HG03442 (cell line): Measurements from ENCODE around the gene RGL4.
A peak's percentile ranks its signal among the peaks of the same experiment; 100 is the strongest.

Experiments
- ATAC-seq: cut with Tn5 transposase; IDR thresholded peaks from one replicate; pipeline ENCODE4 v1.9.1; 2021; ENCODE audit warnings: mild to moderate bottlenecking, moderate library complexity; ENCODE audit not compliant: unreplicated experiment

RGL4 gene

DNA sequence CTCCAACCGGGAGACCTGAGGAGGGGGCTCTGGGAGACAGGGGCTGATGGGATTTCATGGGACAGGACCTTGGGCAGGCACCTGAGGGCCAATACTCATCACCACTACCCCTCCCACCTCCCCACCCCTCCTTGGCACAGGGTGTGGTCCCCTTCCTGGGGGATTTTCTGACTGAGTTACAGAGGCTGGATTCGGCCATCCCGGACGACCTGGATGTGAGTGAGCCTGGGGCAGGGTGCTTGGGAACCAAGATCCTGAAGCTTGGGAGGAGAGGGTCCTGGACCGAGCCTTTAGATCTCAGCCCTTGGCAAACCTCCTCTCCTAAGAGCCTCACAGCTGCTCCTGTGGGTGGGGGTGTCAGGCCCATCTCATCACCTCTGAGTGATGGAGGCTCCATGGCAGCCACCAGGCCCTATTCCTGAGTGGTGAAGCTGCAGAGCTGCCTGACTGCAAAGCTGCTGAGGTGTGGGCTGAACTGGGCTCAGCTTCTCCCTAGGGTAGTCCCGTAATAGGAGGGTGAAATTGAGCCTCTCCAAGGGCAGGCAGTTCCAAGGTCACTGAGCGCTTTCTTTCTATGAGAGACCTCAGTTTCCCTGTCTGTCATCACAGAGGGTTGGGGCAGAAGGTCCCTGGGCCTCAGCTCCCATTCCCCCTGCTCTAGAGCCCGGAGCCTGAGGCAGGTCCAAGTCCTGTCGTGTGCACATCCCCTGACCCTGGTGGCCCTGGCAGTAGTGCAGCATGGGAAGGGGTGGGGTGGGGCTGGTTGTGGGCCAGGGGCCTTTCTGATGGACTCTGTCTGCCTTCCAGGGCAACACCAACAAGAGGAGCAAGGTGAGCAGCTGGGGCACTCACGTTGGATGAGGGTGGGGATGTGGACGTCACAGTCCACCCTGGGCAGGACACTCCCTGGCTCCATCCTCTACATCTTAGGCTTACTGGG lies 6.5 kb downstream of the RGL4 start:
- ATAC-seq = no peak

DNA sequence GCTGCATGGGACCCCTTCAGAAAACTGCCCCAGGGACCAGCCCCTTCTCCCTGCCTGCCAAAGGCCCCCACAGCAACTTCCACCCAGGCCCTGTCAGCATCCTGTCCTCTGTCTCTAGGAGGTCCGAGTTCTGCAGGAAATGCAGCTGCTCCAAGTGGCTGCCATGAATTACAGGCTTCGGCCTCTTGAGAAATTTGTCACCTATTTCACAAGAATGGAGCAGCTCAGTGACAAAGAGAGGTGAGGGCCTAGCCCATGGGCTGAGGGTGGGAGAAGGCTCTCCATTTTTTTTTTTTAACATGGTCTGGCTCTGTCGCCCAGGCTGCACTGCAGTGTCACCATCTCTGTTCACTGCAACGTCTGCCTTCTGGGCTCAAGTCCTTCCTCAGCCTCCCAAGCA lies 7.3 kb downstream of the RGL4 start:
- no peak for ATAC-seq

DNA sequence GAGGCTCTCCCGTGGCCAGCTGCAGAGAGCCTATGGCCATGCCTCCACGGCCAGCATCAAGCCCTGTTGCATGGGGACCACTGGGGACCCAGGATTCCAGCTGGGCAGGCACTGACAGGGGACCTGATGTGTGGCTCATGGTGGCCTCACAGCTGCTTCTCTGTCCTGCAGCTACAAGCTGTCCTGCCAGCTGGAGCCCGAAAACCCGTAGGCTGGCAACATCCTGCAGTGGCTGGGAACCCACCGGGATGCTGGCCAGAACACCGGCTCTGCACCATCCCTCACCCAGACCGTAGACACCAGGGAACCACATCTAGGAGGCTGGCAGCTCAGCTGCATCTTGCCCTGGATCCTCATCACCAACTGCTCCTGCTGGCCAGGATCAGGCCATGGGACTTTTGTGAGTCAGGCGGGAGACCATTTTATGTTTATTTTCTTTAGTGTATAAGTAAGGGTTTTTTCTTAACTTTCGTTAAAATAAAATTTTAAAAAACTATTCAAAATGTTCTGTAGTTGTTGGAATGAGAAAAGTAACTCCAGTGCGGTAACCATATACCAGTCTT lies 7.9 kb downstream of the RGL4 start:
- no peak for ATAC-seq

DNA sequence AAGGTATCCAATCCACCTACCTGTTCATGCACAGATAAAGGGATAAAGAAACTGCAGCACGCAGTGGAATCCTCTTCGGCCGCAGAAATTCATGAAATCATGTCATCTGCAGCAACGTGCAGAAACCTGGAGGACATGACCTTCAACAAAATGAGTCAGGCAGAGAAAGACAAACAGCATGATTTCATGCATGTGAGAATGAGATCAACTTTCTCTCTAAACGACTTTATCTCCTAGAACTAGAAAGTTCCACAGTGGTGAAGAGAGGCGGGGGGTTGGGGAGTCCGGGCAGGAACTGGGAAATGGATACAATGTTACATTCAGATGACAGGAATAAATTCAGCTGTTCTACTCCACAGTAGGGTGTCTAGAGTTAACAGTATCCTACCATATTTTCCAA lies 9.9 kb downstream of the RGL4 start:
- no peak for ATAC-seq

DNA sequence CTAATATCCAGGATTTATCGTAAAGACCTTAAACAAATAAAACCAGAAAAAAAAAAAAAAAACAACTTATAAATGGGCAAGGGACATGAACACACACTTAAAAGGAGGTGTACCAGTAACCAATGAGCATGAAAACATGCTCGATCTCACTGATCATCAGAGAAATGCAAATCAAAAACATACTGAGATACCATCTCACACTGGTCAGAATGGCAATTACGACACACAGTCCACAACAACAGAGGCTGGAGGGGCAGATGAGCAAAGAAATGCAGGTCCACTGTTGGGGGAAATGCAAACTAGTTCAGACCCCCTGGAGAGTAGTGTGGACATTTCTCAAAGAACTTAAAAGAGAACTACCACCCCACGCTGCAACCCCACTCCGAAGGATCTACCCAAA lies 13.2 kb downstream of the RGL4 start:
- ATAC-seq = no peak

DNA sequence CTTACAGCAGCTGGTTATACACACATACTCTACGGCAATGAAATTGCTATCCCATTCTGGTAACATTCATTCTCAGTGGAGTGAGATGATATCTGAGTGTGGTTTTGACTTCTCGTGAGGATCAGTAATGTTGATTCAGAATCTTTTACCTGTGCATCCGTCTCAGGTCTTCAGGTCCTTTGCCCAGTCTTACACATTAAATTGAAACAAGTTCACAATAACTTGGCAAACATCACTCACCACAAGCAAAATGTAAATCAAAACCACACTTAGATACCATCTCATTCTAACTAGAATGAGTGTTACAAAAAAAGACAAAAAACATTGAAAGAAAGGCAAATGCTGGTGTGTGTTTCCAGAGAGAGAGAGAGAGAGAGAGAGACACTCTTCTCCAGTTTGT lies 14.0 kb downstream of the RGL4 start:
- no peak for ATAC-seq

DNA sequence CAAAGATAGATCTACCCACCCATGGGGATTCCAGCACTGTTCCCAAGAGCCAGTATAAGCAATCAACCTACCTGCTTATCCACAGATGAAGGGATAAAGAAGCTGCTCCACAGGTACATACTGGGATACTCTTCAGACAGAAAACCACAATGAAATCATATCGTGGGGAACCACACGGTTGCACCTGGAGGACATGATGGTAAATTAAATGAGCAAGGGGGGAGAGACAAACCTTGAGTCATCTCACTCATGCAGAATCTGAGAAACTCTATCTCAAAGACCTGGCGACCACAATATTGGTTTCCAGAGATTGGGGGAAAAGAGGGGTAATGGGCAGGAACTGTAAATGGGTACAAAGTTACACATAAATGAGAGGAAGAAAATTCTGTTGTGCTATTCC lies 14.5 kb downstream of the RGL4 start:
- ATAC-seq = no peak

DNA sequence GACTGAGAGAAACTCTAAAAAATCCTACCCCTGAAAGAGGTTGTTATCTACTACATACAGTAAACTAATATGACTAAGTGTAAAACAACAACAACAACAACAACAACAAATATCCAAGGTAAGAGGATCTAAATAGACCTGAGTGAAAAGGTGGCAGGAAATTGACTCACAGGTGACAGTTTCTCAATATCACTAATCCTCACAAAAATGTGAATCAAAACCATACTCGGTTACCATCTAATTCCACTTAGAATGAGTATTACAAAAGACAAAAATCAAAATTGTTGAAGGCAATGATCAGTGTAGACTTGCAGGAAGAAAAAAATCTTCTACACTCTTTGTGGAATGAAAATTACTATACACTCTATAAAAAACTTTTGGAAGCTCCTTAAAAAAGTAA lies 17.5 kb downstream of the RGL4 start:
- ATAC-seq = no peak

DNA sequence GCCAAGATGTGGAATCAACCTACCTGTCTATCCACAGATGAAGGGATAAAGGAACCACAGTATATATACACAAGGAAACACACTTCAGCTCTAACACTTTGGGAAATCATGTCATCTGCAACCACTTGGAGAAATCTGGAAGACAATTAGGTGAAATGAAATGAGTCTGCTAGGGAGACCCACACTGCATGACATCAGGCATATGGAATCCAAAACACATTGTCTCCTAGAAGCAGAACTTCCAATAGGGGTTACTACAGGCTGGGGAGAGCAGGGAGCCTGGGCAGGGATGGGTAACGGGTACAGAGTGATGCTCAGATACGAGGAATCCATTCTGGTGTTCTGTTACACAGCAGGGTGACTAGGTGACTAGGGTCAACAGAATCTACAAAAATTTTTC lies 18.3 kb downstream of the RGL4 start:
- no peak for ATAC-seq

DNA sequence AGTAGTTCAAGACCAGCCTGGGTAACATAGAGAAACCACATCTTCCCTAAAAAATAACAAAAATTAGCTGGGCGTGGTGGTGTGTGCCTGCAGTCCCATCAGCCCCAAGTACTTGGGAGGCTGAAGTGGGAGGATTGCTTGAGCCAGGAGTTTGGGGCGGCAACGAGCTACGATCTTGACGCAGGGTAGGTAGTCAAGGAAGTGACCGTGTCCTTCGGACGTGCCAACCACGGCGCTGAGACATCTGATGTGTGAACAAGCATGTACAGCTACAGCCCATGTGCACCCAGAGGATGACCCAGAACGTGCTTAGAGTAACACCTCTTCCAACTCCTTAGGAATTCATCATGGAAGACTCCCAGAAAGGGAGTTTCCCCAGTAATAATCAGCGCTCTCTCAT lies 21.4 kb downstream of the RGL4 start:
- ATAC-seq = no peak

DNA sequence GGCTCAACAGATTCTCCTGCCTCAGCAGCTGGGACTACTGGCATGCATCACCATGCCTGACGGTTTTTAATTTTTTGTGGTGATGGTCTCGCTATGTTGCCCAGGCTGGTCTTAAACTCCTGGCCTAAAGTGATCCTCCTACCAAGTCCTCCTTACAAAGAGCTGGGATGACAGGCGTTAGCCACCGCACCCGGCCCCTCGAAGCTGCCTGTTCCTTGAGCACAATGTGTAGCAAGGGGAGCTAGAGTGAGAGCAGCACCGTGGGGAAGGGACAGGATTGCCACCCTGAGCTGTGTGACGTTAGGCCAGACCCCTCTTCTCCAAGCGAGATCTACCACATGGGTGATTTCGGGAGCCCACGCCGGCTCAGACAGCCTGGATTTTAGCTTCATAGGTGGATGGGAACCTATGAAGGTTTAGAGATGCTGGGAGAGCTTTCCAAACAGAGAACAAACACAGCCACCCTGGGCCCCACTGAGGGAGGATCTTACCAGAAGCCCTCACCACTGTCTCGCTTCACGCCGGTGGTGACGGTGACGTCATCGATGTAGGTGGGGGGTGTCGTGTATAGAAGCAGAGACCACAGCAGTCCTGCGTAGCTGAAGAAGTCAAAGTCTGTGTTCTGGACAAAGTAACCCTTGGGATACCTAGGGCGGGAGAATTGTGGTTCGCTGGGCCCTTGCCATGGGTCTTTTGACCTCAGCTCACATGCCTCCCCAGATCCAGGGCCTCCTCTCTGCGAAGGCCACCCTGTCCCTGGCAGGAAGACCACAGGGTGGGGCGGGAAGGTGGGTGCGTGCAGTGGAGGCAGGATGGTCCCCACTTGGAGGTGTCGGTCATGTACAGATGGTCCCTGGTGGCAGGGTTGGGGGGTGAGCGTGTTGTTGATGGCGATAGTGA lies 23.1 kb downstream of the RGL4 start:
- no peak for ATAC-seq

DNA sequence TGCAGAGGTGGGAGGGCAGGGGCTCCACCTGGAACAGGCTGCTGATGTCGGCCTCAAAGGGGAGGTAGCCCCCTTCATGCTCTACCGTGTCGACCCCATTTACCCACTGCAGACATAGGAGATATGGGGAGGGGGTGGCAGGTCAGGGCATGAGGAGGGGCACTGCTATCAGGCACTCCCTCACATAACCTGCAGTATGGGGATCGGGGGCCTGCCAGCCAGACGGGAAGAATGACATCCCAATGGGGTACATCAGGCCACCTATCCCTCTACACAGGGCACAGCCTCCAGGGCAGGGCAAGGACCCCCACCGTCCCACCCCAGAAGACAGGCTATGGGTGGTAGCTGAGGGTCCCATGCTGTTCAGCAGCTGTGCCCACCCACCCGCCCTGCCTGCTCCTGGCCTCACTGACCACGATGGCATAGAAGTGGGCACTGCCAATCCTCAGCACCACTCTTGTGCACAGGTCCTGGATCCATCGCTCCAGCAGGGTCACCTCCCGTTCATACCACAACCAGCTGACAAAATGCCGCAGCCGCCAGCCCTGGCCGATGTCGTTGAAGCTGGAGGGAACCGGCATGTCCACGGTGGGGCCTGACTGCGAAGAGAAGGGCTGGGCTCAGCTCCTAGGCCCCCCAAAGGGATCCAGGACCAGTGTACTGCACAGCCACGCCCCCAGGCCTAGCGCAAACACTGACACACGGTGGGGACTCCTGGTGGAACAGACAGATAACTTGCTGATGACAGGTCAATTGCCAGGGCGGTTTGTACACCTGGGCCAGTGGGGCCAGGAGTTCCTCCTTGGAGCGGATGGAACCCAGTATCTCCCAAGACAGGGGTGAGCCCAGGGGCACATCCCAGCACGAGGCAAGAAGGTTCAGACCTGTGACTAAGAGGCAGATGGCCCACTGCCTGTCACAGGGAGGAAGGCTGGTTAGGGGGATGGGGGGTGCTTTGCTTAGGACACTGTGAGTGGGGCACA lies 24.1 kb downstream of the RGL4 start:
- no peak for ATAC-seq

DNA sequence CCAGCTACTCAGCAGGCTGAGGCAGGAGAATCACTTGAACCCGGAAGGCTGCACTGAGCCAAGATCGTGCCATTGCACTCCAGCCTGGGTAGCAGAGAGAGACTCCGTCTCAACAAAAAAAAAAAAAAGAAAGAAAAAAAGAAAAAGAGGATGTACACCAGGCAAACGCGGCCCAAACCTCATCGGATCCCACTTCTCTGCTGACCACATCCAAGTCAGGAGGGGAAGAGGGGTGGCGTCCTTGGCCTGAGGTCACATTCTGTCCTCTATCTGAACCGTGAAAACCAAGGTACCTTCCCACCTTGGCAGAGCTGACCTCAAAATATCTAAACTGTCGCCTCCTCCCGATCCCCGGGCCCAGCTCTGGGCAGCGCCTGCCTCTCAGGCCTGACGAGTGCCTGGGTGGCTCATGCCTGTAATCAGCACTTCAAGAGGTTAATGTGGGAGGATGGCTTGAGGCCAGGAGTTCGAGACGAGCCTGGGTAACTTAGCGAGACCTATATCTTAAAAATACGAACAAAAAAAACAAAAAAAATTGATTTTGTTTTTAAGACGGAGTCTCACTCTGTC lies 25.1 kb downstream of the RGL4 start:
- no peak for ATAC-seq

DNA sequence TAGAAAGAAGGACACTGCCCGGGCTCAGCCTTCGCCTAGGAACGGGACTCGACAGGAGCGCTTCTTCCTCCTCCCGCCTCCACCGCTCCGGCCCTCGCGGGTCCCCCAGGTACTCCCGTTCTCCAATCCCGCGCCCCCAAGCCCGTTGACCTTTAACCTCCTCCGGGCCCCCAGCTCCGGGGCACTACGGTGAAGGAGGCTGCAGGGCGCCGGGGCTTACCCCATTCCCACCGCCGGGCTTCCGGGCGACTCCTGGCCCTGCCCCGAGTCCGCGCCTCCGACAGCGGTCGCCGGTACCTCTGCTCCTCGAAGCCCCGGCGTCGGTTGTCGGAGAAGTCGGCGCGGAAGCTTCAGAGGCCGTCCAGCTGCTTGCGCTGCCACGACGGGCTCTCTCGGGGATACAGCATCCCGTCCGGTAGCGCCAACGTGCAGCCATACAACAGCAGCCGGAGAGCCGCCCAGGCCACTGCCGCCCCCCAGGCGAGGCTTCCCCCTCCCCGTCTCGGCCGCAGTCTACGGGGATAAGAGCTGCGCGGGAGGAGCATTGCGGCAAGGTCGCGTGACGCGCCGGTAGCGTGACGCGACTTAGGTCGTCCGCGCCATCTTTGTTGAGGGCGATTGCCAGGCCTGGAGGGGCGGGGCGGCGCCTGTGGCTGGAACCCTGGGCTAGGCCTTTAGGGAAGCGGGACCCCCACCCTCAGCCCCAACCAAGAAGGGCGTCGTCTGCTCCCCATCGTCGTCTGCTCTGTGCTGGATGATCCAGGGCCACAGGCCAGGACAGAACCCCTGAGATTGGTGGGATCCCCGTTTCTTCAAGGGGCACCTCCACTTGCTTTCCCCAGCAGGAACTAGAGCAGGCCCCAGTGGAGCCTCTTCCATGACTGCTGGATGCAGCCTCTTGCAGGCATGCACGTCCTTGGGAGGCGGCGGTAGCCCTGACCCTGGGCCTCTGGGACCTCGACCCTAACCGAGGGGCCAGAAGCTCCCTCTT lies 26.3 kb downstream of the RGL4 start:
- peak; percentile 75 for ATAC-seq

DNA sequence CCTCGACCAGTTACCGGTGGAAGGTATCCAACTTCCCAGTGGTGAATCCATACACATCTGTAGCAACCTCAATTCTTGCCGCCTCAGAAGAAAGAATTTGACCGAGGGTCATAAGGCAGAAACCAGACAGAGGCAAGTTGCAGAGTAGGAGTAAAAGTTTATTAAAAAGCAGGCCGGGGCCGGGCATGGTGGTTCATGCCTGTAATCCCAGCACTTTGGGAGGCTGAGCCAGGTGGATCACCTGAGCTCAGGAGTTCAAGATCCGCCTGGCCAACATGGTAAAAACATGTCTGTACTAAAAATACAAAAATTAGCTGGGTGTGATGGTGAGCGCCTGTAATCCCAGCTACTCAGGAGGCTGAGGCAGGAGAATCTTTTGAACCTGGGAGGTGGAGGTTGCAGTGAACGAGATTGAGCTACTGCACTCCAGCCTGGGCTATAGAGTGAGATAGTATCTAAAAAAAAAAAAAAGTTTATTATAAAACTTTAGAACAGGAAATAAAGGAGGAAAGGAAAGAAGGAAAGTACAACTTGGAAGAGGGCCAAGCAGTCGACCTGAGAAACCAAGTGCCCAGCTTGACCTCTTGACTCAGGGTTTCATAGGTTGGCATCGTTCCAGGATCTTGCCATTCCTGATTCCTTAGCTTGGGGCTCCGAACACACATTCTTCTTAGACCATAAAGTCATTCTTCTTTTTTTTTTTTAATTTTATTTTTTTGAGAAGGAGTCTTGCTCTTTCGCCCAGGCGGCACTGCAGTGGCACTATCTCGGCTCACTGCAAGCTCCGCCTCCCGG lies 27.8 kb downstream of the RGL4 start:
- no peak for ATAC-seq

DNA sequence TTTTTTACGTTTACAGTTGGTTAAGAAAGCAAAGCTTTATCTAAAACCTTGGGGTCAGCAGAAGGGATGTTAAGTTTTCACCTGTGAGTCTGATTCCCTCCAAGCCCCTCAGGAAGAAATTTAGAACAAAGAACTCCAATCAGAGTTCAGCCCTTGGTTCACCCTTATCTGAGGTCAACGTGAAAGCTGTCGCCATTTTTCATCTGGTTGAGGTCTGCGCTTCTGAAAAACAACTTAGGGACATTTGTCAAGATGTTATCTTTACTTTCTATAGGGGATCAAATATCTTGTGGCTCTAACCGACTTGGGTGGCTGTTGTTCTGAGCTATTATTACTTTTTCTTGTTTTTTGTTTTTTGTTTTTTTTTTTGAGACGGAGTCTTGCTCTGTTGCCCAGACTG lies 30.0 kb downstream of the RGL4 start:
- ATAC-seq = no peak

DNA sequence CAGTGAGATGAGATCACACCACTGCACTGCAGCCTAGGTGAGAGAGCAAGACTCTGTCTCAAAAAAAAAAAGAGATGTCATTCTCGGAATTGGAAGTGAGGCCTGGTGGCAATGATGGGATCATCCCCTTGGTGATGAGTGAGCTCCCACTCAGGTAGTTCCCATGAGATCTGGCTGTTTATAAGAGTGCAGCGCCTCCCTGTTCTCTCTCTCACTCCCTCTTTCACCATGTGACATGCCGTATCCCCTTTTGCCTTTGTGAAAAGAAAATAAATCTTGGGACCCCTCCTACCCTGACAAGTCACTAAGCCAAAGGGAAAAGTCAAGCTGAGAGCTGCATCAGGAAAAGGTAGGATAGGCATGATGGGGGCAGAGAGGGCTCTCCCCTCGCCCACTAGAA lies 31.3 kb downstream of the RGL4 start:
- ATAC-seq = no peak

DNA sequence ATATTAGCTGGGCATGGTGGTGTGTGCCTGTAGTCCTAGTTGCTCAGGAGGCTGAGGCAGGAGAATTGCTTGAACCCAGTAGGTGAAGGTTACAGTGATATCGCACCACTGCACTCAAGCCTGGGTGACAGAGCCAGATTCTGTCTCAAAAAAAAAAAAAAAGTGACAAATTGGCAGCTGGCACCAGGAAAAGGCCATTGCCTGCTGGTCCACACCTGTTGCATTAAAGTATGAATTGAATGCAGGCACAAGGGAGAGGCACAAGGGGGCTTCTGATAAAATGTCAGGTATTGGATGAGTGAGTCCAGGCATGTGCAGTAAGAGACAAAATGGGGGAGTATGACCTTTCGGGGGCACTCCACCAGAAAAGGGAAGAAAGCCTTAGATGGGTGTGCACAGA lies 31.9 kb downstream of the RGL4 start:
- no peak for ATAC-seq
